GM19328 (cell line): Measurements from ENCODE around the gene ZNF141.
"Not testable (repeated sequence)": the region's sequence is repeated elsewhere in the genome, so short reads cannot be mapped to it uniquely, and the experiment has no call there.

ENCODE experiments used
- ATAC-seq: cut with Tn5 transposase; IDR thresholded peaks from one replicate; pipeline ENCODE4 v1.9.1; 2021; ENCODE audit warnings: mild to moderate bottlenecking, moderate library complexity; ENCODE audit not compliant: unreplicated experiment

Gene ZNF141

DNA sequence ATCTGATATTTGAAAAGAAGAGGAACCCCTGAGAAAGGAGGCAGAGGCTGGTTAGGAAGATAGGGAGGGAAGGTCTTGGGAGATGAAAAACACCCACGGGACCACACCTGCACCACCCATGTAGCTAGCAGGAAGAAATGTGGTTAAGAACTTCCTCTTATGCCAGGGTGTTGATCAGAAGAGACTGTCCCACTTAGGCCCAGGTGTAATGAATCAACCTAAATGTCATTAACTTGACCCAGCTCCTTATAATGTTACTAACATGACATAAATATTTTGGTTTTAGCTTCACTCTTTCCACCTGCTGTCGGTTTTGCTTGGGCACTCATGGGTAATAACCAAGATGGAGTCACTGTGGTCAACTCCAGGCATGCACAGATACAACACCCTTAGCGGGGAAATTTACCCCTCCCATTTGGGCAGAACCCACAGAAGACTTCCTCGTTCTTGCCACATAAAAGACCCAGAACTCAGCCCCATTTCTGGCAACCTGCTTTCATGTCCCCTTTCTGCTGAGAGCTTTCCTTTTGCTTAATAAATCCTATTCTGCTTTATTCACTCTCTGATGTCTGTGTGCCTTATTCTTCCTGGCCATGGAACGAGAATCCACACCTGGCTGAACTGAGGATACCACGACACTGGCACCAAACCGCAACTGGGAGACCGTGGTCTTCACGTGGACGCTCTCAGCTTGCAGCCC lies 46.8 kb downstream of the ZNF141 start:
- ATAC-seq, result no peak

- ATAC-seq, result no peak
These were observed 48.5 kb downstream of the ZNF141 start for GRCh38 chr4:385934-386707.

- ATAC-seq, result no peak
These were observed 49.1 kb downstream of the ZNF141 start for GRCh38 chr4:386708-387105.

GRCh38 chr4:404006-404405 lies 66.4 kb downstream of the ZNF141 start:
- ATAC-seq, result no peak

- not testable (repeated sequence) for ATAC-seq
These were observed 70.7 kb downstream of the ZNF141 start for GRCh38 chr4:408321-408720.

GRCh38 chr4:422587-422986 lies 85.0 kb downstream of the ZNF141 start:
- no peak for ATAC-seq
